NCI-H2196 (cell line): Measurements from ENCODE around the gene ZBTB46.
"Not testable (repeated sequence)": the region's sequence is repeated elsewhere in the genome, so short reads cannot be mapped to it uniquely, and the experiment has no call there.

Experiments used
- DNase-seq: peaks from one replicate; lab custom pipeline; 2025; ENCODE audit not compliant: unreplicated experiment; lab: John Stamatoyannopoulos, UW

ZBTB46 gene

GRCh38 chr20:63790572-63791168, 40.4 kb downstream of the ZBTB46 start:
- no peak for DNase-seq

DNA sequence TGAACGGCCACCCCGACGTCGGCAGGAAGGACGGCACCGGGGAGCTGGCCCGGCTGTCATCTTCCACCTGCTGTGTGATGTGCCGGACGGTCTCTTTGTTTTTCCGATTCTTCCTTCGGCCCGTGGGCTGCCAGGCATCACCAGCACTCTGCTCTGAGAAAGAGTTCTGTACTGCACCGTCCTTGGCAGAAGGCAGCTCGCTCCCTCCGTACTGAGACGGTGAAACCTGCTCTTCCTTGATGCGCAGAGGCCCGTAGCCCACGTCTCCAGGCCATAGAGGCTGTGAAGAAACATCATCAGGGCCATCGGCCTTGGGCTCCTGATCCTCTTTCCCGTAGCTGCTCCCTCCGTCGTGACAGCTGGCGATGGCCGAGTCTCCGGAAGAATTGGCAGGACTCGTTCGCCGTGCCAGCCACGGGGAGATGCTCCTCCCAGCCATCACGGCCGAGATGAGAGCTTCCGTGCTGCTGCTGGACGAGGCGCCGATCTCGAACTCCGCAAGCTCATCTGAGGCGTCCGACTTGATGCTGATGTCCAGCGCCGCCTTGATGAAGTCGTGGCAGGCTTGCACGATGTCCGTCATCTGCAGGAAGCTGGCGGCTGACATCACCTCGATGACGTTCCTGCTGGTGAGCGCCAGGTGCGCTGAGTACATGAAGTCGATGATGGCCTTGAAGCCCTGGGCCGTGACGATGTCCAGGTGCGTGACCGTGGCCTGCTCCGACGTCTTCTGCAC, 41.1 kb downstream of the ZBTB46 start:
- DNase-seq, result no peak

DNA sequence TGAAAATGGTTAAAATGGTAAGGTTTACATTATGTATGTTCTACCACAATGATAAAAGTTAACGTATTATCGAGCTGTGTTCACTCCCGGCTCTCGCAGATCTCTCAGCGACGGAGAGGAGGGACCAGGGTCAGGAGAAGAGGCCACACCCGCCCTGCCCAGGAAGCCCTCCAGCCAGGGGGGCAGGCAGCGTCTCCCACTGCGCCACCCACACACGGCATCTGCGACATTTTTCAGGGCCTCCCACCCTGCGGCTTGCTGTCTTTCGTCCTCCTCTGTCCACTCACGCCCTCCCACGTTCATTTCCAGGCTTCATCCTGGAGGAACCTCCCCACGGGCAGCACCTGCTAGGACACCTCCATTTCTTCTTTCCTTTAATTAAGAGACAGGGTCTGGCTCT, 43.3 kb downstream of the ZBTB46 start:
- no peak for DNase-seq

GRCh38 chr20:63787302-63787701, 43.8 kb downstream of the ZBTB46 start:
- no peak for DNase-seq

DNA sequence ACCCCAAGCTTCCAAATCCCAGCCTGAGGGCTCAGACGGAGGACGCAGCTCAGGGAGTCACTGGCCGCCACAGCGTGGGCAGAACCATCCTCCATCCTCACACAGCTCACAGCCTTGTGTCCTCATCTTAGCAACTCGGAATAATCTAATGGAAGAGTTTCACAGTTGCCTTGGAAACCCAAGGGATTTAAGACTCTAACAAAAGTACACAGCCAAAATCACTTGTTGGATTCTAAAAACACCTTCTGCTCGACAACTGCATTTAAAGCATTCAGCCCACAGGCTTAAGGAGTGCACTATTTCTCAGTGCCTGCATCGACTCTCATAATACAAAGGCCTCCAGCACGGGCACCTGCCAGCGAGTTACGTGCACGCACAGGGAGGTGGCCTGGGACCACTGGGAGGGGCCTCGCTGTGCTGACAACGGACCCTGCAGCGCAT, 45.4 kb downstream of the ZBTB46 start:
- no peak for DNase-seq

DNA sequence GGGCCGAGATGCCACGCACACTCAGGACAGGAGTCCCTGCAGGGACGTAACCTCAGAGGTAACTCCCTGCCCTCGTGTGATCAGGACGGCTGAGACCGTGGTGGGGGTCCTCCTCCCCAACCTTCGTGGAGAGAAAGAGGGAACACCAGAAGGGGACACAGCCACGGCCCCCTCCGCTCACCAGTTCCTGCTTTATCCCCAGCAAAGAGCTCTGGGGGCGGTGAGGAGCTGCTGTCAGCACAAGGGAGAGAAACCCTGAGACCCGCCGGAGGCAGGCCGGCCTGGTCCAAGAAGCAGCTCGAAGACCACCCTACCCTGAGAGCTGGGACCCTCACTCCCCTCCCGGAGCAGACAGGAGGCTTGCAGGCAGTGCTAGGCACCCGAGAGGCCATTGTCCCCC, 47.1 kb downstream of the ZBTB46 start:
- no peak for DNase-seq

DNA sequence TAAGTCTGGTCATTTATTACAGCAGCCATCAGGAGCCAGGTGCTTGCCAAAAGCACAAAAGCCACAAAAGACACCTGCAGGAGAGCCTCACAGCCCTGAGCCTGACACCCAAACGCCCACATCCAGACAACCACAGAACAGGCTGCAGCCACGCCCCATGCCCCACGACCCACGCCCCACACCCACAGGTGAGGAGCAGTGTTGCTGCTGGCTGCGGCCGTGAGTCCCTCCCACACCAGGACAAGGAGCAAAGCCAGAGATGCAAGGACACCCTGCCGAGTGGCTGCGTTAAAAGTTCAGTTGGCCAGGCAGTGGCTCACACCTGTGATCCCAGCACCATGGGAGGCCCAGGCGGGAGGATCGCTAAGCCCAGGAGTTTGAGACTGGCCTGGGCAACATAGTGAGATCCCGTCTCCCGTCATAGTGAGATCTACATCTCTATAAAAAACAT, 48.5 kb downstream of the ZBTB46 start:
- no peak for DNase-seq

DNA sequence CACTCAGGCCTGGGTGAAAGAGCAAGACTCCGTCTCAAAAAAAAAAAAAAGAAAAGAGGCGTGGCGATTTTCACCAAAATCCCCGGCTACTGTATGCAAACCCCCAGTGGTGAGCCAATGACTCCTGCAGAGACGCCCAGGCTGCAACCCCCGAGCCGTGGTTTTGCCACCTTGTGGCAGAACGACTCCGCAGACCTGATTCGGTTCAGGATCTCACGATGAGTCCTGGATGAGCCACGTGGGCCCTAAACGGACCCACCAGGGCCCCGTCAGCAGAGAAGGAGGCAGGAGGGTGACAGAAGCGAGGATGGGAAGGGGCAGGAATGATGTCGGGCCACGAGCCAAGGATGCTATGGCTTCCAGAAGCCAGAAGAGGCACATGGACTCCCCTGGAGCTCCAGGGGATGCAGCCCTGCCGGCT, 49.0 kb downstream of the ZBTB46 start:
- no peak for DNase-seq

DNA sequence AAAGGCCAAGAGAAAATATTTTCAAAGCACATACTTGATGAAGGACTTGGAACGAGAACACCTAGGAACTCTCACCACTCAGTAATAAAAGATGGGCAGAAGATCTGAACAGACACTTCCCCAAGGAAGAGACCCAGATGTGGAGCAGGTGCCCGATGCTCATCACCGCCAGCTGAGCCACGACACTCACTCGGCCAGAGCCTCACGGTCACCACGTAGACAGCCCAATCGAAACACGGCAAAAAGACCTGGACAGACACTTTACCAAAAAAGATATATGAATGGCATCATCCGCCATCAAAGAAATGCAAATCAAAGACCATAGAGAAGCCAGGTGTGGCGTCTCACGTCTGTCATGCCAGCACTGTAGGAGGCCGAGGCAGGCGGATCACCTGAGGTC, 49.9 kb downstream of the ZBTB46 start:
- DNase-seq, result no peak

- no peak for DNase-seq
These were observed 52.2 kb downstream of the ZBTB46 start for GRCh38 chr20:63778857-63779256.

- DNase-seq, result no peak
These were observed 52.9 kb downstream of the ZBTB46 start for GRCh38 chr20:63778034-63778752.

- DNase-seq, result no peak
These were observed 53.5 kb downstream of the ZBTB46 start for GRCh38 chr20:63777614-63778013.

GRCh38 chr20:63776875-63777274, 54.2 kb downstream of the ZBTB46 start:
- DNase-seq, result not testable (repeated sequence)

DNA sequence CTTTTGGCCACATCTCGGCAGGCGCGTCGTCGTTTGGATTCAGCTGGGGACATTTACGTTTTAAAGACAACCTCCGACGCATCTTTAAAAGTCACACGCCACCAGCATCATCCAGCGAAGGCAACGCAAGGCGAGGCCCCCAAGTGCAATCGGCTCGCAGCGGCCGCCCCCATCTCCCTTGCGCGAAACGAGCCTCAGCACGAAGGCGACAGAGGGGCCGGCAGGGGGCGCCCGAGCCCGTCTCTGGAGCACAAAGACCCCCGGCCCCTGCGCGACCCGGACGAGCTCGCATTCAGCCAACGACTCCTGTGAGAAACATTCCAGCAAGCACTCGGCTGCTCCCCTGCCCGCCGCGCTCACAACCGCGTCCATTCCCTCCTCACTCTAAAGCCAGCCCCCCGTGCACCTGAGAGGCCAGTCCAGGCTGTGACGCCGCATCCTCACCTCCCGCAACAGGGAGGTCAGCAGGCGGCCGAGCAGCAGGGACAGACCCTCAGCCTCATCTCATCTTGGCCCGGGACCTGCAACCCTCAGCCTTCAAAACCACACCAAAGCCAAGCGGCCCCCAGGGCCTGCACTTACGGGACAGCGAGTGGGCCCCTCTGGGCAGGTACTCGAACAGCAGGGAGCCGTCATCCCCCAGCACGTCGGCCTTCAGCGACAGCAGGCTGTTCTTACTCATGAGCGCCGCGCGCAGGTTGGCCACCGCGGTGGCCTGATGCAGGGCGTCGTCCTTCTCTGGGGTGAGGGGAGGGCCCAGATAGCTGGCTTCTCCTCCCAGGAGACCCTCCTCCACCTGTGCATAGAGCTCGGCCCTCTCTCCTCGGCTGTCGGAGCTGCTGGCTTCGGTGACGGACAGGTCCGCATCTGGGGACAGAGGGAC, 55.7 kb downstream of the ZBTB46 start:
- no peak for DNase-seq

DNA sequence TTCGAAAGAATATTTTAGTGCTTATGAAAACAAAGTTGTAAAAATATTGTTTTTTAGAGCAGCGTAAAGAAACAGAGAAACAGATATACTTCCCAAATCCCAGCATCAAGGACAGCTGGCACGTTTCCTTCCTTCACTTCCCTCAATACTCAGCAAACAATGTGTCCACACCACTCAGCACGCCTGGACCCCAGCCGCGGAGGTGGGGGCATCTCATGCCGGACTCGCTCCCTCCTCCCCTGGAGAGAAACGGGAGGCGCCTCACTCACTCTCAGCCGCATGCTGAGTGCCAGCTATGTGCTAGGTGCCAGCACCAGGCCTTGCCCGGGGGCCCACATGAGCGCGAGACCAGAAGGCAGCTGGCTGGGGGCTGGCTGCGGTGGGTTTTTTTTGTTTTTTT, 56.8 kb downstream of the ZBTB46 start:
- DNase-seq, result no peak

GRCh38 chr20:63773571-63774241, 57.4 kb downstream of the ZBTB46 start:
- no peak for DNase-seq

GRCh38 chr20:63772781-63773518, 58.1 kb downstream of the ZBTB46 start:
- no peak for DNase-seq

DNA sequence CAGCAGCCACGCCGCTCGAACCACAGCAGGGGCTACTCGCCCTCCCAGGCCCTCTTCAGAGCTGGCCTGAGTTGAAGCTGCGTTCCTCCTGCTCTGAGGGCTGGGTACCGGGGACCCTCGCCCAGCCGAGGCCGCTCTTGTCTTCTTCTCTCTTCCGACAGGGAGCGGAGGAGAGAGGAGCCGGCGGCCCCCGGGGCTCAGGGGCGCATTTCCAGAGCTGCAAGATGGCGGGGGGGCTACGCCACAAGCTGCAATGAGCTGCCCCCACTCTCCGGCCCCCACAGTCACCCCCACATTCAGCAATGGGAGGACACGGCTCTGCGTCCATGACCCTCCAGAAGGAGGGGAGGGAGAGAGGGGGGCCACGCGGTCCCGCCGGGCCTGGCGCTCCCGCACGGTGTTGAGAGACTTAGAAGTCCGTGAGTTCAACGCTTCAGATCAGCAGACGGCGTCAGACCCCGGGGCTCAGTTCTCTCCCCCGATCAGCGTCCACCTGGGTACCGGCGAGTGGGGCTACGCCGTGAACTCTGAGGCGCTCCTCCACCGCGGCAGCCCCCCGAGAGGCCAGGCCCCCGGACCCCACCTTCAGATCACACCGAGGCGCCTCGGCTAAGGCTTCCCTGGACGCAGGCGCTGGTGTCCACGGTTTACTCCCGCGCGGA, 59.9 kb downstream of the ZBTB46 start:
- no peak for DNase-seq

DNA sequence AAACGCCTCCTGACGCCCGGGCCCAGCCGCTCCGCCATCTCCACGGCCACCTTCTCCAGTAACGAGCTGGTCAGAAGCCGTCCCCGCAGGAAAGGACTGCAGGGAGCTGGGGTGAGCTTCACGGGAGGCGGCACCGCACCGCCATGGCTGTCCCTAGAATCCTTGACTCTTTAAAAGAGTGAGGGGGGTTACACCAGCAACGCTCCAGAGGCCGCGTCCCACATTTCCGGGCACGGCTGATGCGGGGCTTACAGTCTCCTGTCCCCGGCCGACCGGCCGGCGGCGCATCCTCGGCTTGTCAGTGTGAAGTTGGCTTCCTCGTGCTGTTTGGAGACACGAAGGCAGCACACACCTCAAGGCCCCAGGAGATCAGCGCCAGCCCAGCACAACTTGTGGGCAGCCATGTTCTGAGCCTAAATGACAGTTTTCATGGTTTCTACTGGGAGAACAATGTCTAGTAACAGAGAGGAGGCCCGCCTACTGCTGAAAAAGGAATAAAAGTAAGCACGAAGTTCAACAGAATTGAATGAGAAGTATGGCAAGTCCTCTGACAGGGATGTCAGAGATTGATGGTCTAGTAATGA, 61.1 kb downstream of the ZBTB46 start:
- no peak for DNase-seq
